ENCODE results near the gene LENG9. TPM values are rescaled to one million over a fixed set of nuclear protein-coding genes. Genes with fewer than 3 reads are reported as not detected.

The LENG9 gene
- polyA plus RNA-seq, 1 donor from 2014 or later = not detected

DNA sequence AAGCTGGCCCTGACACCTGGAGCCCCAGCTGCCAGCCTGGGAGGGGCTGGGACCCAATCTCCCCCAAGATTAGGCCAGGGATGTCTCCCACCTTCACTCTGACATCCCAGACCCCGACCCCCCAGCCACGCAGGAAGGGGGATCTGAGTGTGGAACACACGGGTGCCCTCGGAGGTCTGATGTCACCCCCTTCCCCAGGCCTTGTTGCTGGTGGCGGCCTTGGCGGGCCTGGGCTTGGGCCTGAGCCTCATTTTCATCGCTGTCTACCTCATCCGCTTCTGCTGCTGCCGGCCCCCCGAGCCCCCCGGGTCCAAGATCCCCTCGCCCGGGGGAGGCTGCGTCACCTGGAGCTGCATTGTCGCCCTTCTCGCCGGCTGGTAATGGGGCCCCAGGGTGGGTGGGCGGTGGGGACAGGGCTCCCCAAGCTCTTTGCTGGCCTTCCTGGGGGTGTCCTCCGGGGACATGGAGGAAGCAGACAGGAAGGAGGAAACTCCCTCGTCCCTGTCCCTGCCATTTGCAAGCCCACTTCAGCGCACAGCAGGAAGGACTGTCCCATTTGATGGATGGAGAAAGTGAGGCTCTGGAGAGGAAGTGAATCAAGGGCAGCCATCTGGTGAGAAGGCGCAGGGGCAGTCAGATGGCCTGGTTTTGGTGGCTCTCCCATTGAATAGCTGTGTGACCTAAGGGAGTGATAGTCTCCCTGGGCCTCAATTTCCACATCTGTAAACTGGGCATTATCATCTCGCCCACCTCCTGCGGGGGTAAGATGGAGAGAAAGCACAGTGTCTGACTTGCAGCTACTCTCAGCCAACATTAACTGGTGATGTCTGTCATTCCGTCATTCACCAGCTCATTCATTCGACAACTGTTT lies 44.4 kb downstream of the LENG9 start:
- peaks cover 1% of the 10 kb centered on the region for H3K36me3 Mint-ChIP-seq

GRCh38 chr19:54418030-54418929 lies 45.3 kb downstream of the LENG9 start:
- Mint-ChIP-seq H3K27me3 (peaks cover 28% of the 10 kb centered on the region), H3K4me3 (peak overlapping the region in 2 of 4 donors; percentile 56 to 70), H3K9me3 (peaks cover 0 to 3% (median 2%) of the 10 kb centered on the region in 3 donors), H3K36me3 (peaks cover 1% of the 10 kb centered on the region), H3K4me1 (peaks cover 0 to 13% (median 9%) of the 10 kb centered on the region in 3 donors), H3K27ac (no peak overlapping the region)

More for the DNA sequence above, 44.4 kb downstream of the LENG9 start:
- Mint-ChIP-seq H3K4me1 (peaks cover 0 to 13% (median 13%) of the 10 kb centered on the region in 3 donors), H3K9me3 (peaks cover 0 to 2% (median under 1%) of the 10 kb centered on the region in 3 donors), H3K4me3 (no peak overlapping the region), H3K27ac (no peak overlapping the region), H3K27me3 (peaks cover 32% of the 10 kb centered on the region)

- no peak overlapping the region for H3K4me3 Mint-ChIP-seq
These were observed 46.7 kb downstream of the LENG9 start for GRCh38 chr19:54416695-54417491.

GRCh38 chr19:54415901-54416673 lies 47.5 kb downstream of the LENG9 start:
- H3K27me3 Mint-ChIP-seq = peaks cover 27% of the 10 kb centered on the region
- H3K4me3 Mint-ChIP-seq = peak overlapping the region in 1 of 4 donors; percentile 30
- H3K27ac Mint-ChIP-seq = no peak overlapping the region
- H3K9me3 Mint-ChIP-seq = peaks cover 0 to 3% (median 2%) of the 10 kb centered on the region in 3 donors
- H3K36me3 Mint-ChIP-seq = no peaks in the 10 kb centered on the region
- H3K4me1 Mint-ChIP-seq = peaks cover 0 to 13% (median 9%) of the 10 kb centered on the region in 3 donors

More at GRCh38 chr19:54416695-54417491, 46.7 kb downstream of the LENG9 start:
- Mint-ChIP-seq H3K27ac (no peak overlapping the region), H3K27me3 (peaks cover 27% of the 10 kb centered on the region), H3K4me1 (peaks cover 0 to 13% (median 9%) of the 10 kb centered on the region in 3 donors), H3K36me3 (no peaks in the 10 kb centered on the region), H3K9me3 (peaks cover 0 to 3% (median 2%) of the 10 kb centered on the region in 3 donors)

DNA sequence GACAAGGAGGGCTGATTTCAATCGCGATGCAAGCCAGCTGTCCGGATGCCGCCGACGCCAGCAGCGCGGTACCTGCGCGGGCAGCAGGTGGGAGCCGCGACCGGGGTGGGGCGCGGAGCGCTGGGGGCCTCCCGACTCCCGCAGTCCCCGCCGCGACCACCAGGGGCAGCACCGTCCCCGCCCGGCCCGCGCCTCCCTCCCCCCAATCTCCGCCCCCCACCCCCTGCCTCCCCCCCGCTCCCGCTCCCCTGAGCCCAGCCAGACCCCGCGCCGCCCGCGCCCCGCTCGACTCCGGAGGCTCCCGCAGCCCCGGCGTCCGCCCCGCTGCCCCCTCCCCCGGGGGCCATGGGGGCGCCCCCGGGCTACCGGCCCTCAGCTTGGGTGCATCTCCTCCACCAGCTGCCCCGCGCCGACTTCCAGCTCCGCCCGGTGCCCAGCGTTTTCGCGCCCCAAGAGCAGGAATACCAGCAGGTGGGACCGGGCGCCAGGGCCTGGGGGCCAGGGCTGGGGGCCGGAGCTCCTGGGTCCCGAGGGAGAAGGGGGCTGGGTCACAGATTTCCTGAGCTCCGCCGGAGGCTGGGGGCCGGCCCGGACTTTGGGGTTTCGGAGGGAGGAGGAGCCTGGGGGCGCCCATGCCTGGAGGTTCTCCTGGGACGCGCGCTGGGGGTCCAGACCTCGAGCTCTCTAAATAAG lies 48.2 kb downstream of the LENG9 start, which contains the start of gene TTYH1:
TTYH1 (plus strand) TSS at position 257 of the 693 bp plus-strand sequence; CDS start at position 346, 89 bp downstream.
- peaks cover 27% of the 10 kb centered on the region for H3K27me3 Mint-ChIP-seq
- H3K36me3 Mint-ChIP-seq = no peaks in the 10 kb centered on the region
- peaks cover 0 to 3% (median 2%) of the 10 kb centered on the region in 3 donors for H3K9me3 Mint-ChIP-seq
- no peak within 1 kb of the TSS for H3K27ac Mint-ChIP-seq
- H3K4me1 Mint-ChIP-seq = peaks cover 0 to 13% (median 9%) of the 10 kb centered on the region in 3 donors
- peak within 1 kb of the TSS in 1 of 4 donors; percentile 37 for H3K4me3 Mint-ChIP-seq

DNA sequence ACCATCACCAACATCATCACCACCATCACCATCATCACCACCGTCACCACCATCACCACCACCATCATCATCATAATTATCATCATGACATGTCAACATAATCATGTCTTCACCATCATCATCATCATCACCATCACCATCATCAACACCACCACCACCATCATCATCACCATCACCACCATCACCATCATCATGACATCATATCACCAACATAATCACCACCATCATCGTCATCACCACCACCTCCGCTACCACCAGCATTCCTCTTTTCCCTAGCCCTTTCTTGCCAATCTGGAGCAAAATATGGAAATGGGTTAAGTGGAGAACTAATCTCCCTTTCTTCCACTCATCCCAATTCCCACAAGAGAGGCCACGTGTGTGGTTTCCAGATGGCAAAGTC lies 49.4 kb downstream of the LENG9 start:
- peaks cover 0 to 13% (median 9%) of the 10 kb centered on the region in 3 donors for H3K4me1 Mint-ChIP-seq
- peaks cover 0 to 3% (median 2%) of the 10 kb centered on the region in 3 donors for H3K9me3 Mint-ChIP-seq
- H3K4me3 Mint-ChIP-seq = no peak overlapping the region
- H3K36me3 Mint-ChIP-seq = no peaks in the 10 kb centered on the region
- no peak overlapping the region for H3K27ac Mint-ChIP-seq
- H3K27me3 Mint-ChIP-seq = peaks cover 22% of the 10 kb centered on the region

DNA sequence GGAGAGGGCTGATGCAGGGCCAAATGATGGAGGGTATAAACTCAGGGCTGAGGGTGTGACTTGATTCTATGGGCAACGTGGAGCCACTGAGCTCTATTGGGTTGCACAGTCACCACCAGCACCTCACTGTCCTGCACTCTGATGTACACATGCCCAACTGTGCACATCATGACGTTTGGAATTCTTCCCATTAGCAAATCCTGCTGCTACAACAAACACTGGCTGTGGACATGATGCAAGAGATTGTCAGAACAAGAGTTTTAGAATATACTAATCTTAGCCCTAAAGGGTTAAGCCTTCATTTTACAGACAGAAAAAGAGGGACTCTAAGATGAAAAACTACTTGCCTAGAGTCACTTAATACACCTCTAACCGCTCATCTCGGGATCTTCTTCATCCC lies 50.7 kb downstream of the LENG9 start:
- H3K27me3 Mint-ChIP-seq = peaks cover 18% of the 10 kb centered on the region
- H3K9me3 Mint-ChIP-seq = peaks cover 0 to 3% (median 2%) of the 10 kb centered on the region in 3 donors
- H3K27ac Mint-ChIP-seq = no peak overlapping the region
- no peaks in the 10 kb centered on the region for H3K36me3 Mint-ChIP-seq
- peaks cover 2 to 7% (median 5%) of the 10 kb centered on the region in 3 donors for H3K4me1 Mint-ChIP-seq
- no peak overlapping the region for H3K4me3 Mint-ChIP-seq

Other genes starting within 250 kb of the LENG9 start
- gene LILRB3, start 240.8 kb downstream of the LENG9 start, polyA plus RNA-seq = 0.16 TPM
- 0.18 TPM for gene LILRA6, start 221.0 kb downstream of the LENG9 start, polyA plus RNA-seq
- gene LILRB5, start 206.5 kb downstream of the LENG9 start, polyA plus RNA-seq = not detected
- gene LILRB2, start 182.7 kb downstream of the LENG9 start, polyA plus RNA-seq = 1.2 TPM
- gene LILRA5, start 150.6 kb downstream of the LENG9 start, polyA plus RNA-seq = 0.59 TPM
- 6.4 TPM for gene LILRA4, start 124.6 kb downstream of the LENG9 start, polyA plus RNA-seq
- 59.1 TPM for gene LAIR1, start 98.8 kb downstream of the LENG9 start, polyA plus RNA-seq
- 0.16 TPM for gene TTYH1, start 48.3 kb downstream of the LENG9 start, polyA plus RNA-seq
- 11.4 TPM for gene LENG8, start 14.6 kb downstream of the LENG9 start, polyA plus RNA-seq
- not detected for gene CDC42EP5, start 9.5 kb upstream of the LENG9 start, polyA plus RNA-seq
- 0.99 TPM for gene LAIR2, start 39.1 kb upstream of the LENG9 start, polyA plus RNA-seq
- gene LILRA2, start 110.0 kb upstream of the LENG9 start, polyA plus RNA-seq = 0.73 TPM
- not detected for gene LILRA1, start 129.9 kb upstream of the LENG9 start, polyA plus RNA-seq
- gene LILRB1, start 166.7 kb upstream of the LENG9 start, polyA plus RNA-seq = 24.8 TPM
- gene LILRB4, start 199.2 kb upstream of the LENG9 start, polyA plus RNA-seq = 0.93 TPM